CD4-positive, alpha-beta T cell treated with Interleukin-2 at 100 ng/mL for 4 hours (primary cell): ENCODE data around the gene DEK.

Experiments used
- DNase-seq: peaks from one replicate; pipeline ENCODE4 v3.0.0-alpha.2; 2020; ENCODE audit warnings: low spot score

DEK gene

DNA sequence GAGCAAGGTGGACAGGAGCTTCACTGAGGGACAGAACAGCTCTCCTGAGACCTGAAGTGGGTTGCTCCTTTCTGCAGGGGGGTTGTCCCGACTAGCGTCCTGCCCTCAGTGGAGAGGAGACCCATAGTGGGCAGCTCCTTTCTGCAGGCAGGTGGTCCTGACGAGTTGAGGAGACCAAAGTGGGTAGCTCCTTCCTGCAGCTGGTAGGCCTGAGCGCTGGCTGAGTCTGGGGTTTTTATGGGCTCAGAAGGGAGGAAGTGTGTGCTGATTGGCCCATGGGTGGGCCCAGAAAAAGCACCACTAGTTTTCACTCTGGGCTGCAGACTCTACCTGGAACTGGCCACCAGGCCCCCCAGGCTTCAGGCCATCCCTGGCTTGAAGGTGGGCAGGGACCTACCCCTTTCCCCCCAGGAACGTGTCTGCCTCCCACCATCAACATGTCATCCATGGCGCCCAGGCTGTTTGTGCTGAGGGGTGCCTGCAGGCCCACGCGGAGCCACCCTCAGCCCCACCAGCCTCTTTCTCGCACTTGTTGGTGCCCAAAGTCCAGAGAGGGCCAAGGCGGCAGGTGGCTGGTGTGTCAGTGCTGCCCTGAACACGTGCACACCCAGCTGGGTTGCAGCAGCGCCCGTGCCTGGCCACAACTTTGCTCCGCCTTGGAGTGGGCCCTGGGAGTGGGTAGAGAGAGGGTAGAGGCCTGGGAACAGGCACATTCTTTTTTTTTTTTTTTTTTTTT, 1.6 kb upstream of the DEK start:
- no peak for DNase-seq

GRCh38 chr6:18264923-18265377, 620 bp upstream of the DEK start:
- DNase-seq = no peak

GRCh38 chr6:18263418-18264218, 712 bp downstream of the DEK start:
- peak; percentile 26 for DNase-seq

- DNase-seq = peak; percentile 46
Measured at GRCh38 chr6:18262702-18263417, 1.5 kb downstream of the DEK start.

- no peak for DNase-seq
Measured at GRCh38 chr6:18261877-18262276, 2.5 kb downstream of the DEK start.

GRCh38 chr6:18260448-18261106, 3.8 kb downstream of the DEK start:
- peak; percentile 22 for DNase-seq

- no peak for DNase-seq
Measured at GRCh38 chr6:18259675-18260447, 4.5 kb downstream of the DEK start.

DNA sequence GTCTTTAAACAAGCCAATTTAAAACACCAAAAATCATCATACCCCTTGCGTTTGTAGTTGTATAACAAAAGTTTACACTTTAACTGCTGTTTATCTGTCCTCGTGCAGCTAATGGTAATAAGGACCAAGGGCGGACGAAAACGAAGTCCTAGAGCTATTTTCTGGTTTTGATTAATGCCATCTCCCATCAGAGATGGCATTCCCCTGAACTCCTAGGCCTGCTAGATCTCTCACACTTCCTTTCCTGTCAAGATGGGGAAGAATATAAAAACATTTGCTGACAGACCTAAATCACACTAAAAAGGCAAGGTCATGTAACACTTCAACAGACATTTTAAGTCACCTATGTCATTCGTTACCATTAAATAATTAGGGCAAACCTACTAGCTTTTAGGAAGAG, 9.5 kb downstream of the DEK start:
- DNase-seq = no peak

- no peak for DNase-seq
Measured at GRCh38 chr6:18253635-18254034, 10.7 kb downstream of the DEK start.

DNA sequence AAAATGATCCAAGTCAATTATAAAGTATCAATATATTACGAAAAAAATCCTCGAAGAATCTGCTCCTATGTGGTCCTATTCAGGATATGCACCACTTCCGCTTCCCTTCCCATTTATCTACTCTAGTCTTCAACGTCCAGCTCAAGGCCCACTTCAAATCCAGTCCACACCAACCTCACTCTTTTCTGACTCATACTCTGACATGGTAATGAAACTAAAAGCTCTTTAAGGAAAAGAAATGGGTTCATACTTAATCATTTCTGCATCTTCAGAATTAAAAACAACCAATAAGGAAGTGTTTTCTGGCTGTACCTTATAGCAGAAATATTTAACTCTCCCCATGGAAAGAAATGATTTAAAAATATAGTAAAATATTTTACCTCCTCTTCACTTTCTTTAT, 15.1 kb downstream of the DEK start:
- no peak for DNase-seq

DNA sequence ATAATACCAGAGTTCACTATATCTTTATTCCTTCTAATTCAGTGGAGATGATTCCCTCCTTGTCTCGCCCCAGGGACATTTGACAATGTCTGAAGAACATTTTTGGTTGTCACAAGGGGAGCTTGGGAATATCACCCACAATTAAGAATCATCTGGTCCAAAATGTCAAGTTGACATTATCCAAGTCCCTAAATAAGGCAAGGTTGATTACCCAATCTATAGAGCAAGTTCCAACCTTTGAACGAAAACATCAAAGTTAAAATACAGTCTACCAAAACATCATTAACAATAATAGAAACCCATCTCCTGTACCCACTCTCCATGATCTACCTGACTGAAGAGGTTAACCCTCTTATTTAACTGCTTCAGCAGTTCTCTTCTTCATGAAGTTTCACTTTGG, 15.6 kb downstream of the DEK start:
- DNase-seq = no peak

- no peak for DNase-seq
Measured at GRCh38 chr6:18247002-18247401, 17.3 kb downstream of the DEK start.

GRCh38 chr6:18246205-18246604, 18.1 kb downstream of the DEK start:
- DNase-seq = no peak

DNA sequence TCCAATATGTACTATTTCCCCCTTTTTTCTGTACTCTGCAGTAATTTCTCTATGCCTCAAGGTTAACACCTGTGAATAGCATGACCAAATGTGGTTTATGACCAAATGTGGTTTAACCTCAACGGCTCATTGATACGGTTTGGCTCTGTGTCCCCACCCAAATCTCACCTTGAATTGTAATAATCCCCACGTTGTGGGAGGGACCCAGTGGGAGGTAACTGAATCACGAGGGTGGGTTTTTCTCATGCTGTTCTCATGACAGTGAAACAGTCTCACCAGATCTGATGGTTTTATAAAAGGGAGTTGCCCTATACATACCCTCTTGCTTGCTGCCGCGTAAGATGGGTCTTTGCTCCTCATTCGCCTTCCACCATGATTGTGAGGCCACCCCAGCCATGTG, 18.7 kb downstream of the DEK start:
- DNase-seq = peak; percentile 47

GRCh38 chr6:18245079-18245478, 19.3 kb downstream of the DEK start:
- no peak for DNase-seq

GRCh38 chr6:18244251-18244650, 20.1 kb downstream of the DEK start:
- DNase-seq = no peak

DNA sequence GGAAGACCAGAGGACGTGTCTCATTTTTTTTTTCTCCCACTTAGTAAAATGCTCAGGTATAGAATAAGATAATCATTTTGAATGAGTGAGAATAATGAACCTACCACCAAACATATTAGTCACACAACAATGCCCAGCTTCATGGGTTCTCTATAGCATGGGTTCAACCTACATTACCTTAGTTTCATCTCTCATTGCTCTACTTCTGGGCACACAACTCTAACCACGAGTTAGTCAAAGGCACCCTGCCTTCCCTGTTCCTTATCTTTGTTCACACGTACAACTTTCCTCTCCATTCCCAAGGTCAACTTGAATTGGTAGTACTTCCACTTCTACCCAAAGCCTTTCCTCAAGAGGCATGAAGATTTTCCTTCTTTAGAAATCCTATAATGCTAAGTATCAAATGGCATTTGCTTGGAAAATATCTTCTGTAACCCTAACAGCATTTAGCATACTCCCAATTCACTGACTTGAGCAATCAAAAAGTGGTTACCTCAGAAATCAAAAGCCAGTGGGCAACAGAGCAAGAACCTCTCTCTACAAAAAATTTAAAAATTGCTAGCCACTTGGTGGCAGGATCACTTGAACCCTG, 20.9 kb downstream of the DEK start:
- no peak for DNase-seq

DNA sequence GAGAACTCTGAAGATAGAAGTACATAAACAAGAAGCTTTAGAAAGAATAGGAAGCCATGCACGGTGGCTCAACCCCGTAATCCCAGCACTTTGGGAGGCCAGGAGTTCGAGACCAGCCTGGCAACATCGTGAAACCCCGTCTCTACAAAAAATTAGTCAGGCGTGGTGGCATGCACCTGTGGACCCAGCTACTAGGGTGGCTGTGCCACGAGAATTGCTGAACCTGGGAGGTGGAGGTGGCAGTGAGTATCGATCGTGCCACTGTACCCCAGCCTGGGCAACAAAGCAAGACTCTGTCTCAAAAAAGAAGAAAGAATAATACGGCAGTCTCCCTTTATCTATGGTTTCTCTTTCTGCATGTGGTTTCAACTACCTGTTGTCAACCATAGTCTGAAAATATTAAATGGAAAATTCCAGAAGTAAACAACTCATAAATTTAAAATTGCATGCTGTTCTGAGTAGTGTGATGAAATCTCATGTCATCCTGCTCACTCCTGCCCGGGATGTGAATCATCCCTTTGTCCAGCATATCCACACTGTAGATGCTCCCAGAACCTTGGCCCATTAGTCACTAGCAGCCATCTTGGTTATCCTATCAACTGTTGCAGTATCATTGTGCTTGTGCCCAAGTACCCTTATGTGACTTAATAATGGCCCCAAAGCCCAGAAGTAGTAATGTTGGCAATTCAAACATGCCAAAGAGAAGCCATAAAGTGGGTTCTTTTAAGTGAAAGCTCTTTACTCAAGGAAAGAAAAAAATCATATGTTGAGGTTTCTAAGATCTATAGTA, 22.1 kb downstream of the DEK start:
- no peak for DNase-seq

- DNase-seq = peak; percentile 43
Measured at GRCh38 chr6:18241208-18242038, 22.9 kb downstream of the DEK start.
